GM23248 (cell line): ENCODE results near the gene PRICKLE1.

Experiments
- EZH2 ChIP-seq: fragments of 200-600 bp; sonication (generic); IDR thresholded peaks from 2 replicates; pipeline ENCODE4 v1.6.1; 2018; ENCODE audit warnings: antibody characterized with exemption, mild to moderate bottlenecking; ENCODE audit not compliant: insufficient read depth, poor library complexity, severe bottlenecking
- EZH2phosphoT487 ChIP-seq: fragments of 200-600 bp; sonication (generic); IDR thresholded peaks from 2 replicates; pipeline ENCODE4 v1.6.1; 2018; ENCODE audit warnings: antibody characterized with exemption, moderate library complexity, mild to moderate bottlenecking, low read depth; ENCODE audit not compliant: insufficient read depth

DNA sequence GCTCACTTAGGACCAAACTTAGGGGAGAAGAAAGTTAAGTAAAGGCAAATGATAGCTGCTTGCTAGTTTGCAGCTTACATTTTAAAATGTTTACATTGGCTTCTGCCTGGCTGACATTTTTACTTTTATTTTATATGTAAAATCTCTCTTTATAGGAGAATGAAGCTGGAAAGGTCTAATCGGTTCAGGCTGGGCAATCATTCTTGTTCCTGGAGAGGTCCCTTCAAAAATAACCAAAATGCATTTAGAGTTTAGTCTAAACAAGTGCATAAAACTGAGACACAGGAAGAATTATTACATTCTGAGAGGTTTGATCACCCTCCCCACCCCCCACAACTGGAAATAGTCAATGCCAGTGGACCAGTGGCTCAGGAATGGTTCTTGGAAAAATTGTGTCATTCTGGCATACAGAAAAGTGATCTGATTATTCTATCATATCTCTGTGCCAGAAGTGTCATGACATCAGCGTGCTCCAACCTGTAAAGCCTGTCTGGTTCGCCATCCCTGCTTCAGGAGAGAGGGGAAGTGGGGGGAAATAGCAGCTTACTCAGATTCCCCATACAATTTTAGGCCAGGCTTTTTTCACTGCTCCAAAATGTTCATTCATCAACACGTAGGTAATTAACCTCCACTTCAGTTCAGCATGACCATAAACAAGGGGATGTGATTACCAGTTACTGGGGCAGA lies 4.2 kb downstream of the PRICKLE1 start:
- no peak for TF ChIP-seq EZH2
- TF ChIP-seq EZH2phosphoT487 = no peak
